K562 treated with DMSO at 1 percent for 48 hours (cell line): ENCODE data around the gene LMO7. TPM values are rescaled to one million over a fixed set of nuclear protein-coding genes. Genes with fewer than 3 reads are reported as not detected.

Experiments
- total RNA-seq: library from RNA; unstranded; fragments of 300-600 nt; gene quantifications from 2 replicates; pipeline ENCODE4 v1.2.3, GENCODE V29; 2022; ENCODE audit warnings: low replicate concordance; ENCODE audit errors: extremely low read depth

Gene LMO7
- total RNA-seq, result not detected in 2 replicates

GRCh38 chr13:75635828-75636435, at the start of gene LMO7:
Gene LMO7 (plus strand): TSS chr13:75636330. CDS start chr13:75636658, 328 bp downstream.

Other genes starting within 250 kb of the LMO7 start
- gene TBC1D4, start 154.2 kb upstream of the LMO7 start, total RNA-seq, result not detected in 2 replicates
- gene COMMD6, start 98.5 kb upstream of the LMO7 start, total RNA-seq, result not detected in 2 replicates
- gene UCHL3, start 86.5 kb upstream of the LMO7 start, total RNA-seq, result not detected in 2 replicates